Esophagus squamous epithelium (tissue), 5 donors: Measurements from ENCODE around the gene C11orf24. TPM values are rescaled to one million over a fixed set of nuclear protein-coding genes. Genes with fewer than 3 reads are reported as not detected.

Source experiments
- DNase-seq: peaks from one replicate; lab custom pipeline; 2025; lab: John Stamatoyannopoulos, UW
- H3K27ac ChIP-seq, 4 donors: fragments of 200-600 bp; sonication (generic); one replicate each; pipeline ENCODE4 v1.5.1; 2016 to 2019; ENCODE audit warnings: mild to moderate bottlenecking in 1 of 4
- H3K27me3 ChIP-seq, 4 donors: fragments of 200-600 bp; sonication (generic); 1 replicate in 3 of 4; 2 replicates in 1 of 4; pipeline versions ENCODE4 v1.5.1 to v1.6.0; 2017 to 2021; ENCODE audit warnings: antibody characterized with exemption in 1 of 4
- H3K36me3 ChIP-seq, 3 donors: fragments of 200-600 bp; sonication (generic); one replicate each; pipeline ENCODE4 v1.5.1; 2016 to 2019
- H3K4me1 ChIP-seq, 3 donors: fragments of 200-600 bp; sonication (generic); one replicate each; pipeline ENCODE4 v1.5.1; 2017 to 2019
- H3K4me3 ChIP-seq, 4 donors: fragments of 200-600 bp; sonication (generic); 1 replicate in 3 of 4; 2 replicates in 1 of 4; pipeline ENCODE4 v1.5.1; 2016 to 2019; ENCODE audit warnings: mild to moderate bottlenecking in 2 of 4, moderate library complexity in 1 of 4
- H3K9me3 ChIP-seq, 3 donors: fragments of 200-600 bp; sonication (generic); one replicate each; pipeline ENCODE4 v1.5.1; 2016 to 2019
- POLR2A ChIP-seq, 4 donors: fragments of 450-650 bp; IDR thresholded peaks; one replicate each; pipeline ENCODE4 v1.6.1; 2017; ENCODE audit warnings: antibody characterized with exemption in 4 of 4, mild to moderate bottlenecking in 4 of 4, moderate library complexity in 3 of 4
- WGBS, 2 donors: methylation state at CpG; one replicate each; pipeline ENCODE4 v1.1.5; 2018; 5-methylcytosine and 5-hydroxymethylcytosine counted together
- intact Hi-C: fragments of 100-400 bp; cut with DNase I; formaldehyde crosslinking; loops from one replicate; pipeline ENCODE4 v1.15.0; 2022
- total RNA-seq, 4 donors: library from RNA; depleted of rRNA; stranded (reverse); fragments of >200 nt; gene quantifications; one replicate each; pipeline ENCODE4 v1.1.0, GENCODE V29; 2016
- TF ChIP-seq, protein P1 (sequence below), 6 experiments: fragments of 450-650 bp in 4 of 6; fragments of 200-600 bp in 2 of 6; sonication (generic) in 2 of 6; IDR thresholded peaks; one replicate each; pipeline ENCODE4 v1.5.1; 2016 to 2019; ENCODE audit warnings: antibody characterized with exemption in 6 of 6, mild to moderate bottlenecking in 4 of 6, moderate library complexity in 4 of 6
- donor health status: DM: yes; HTN: yes; CAD: no.

The C11orf24 gene
- total RNA-seq, 4 donors from 2014 or later = 11.4 to 23.3 (median 12.6) TPM

GRCh38 chr11:68213135-68213515 is 58.6 kb downstream of the C11orf24 start, which contains the start of gene KMT5B:
TSS of gene KMT5B (minus strand) at chr11:68213296. CDS start at chr11:68190076, 23,220 bp downstream.
- TF ChIP-seq POLR2A (IDR thresholded peaks at IDR 0.05) = no peak
- TF ChIP-seq, protein P1, sequence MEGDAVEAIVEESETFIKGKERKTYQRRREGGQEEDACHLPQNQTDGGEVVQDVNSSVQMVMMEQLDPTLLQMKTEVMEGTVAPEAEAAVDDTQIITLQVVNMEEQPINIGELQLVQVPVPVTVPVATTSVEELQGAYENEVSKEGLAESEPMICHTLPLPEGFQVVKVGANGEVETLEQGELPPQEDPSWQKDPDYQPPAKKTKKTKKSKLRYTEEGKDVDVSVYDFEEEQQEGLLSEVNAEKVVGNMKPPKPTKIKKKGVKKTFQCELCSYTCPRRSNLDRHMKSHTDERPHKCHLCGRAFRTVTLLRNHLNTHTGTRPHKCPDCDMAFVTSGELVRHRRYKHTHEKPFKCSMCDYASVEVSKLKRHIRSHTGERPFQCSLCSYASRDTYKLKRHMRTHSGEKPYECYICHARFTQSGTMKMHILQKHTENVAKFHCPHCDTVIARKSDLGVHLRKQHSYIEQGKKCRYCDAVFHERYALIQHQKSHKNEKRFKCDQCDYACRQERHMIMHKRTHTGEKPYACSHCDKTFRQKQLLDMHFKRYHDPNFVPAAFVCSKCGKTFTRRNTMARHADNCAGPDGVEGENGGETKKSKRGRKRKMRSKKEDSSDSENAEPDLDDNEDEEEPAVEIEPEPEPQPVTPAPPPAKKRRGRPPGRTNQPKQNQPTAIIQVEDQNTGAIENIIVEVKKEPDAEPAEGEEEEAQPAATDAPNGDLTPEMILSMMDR (IDR thresholded peaks at IDR 0.05) = no peak
- intact Hi-C loops = loop anchor here (10.0 kb wide), 1 partner anchor 208 kb away; the partner anchor contains the start of gene UNC93B1
- Histone ChIP-seq H3K4me1 (peaks cover 43 to 74% (median 49%) of the 10 kb centered on the region in 3 donors), H3K9me3 (no peaks in the 10 kb centered on the region), H3K36me3 (no peaks in the 10 kb centered on the region), H3K4me3 (peak within 1 kb of the TSS; percentile 79 to 93 (median 92)), H3K27ac (peak within 1 kb of the TSS; percentile 97 to 100 (median 98)), H3K27me3 (no peaks in the 10 kb centered on the region)
- DNase-seq = no peak
- no CpG with 5 or more reads among the region's 60 CpGs for WGBS, 2 donors

DNA sequence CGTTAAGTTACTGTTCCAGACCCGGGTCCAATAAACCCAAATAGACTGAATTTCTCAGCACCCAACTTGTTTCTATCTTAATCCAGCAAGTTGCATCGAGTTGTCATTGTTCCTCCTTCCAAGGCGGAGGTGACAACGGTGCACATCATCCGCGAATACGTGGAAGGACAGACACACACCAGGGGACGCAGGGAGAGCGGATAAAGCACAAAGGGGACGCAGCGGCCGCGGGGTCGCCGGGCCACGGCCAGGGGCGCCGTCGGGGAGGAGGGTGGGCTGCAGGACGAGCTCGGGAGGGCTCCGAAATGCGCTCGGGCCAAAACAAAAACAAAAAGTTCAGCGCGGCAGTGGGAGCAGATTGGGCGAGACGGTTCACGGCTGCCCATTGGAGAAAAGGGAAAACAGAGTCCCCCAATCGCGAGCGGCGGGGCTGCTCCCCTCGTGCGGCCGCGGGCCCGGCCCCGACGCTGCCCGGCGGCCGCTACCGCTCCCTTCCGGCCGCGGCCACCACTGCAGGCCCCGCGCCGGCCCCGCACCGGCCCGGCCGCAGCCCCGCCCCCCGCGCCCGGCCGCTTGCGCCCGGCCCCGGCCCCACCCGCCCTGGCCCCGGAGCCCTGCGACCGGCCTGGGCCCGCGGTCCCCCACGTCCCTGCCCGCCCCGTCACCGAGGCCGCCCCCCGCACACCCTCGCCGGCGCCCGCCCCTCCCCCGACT is 59.2 kb downstream of the C11orf24 start:
- WGBS, 2 donors = 0% methylated on average over 3 to 22 of the region's 80 CpGs
- intact Hi-C loops = loop anchor here (10.0 kb wide), 1 partner anchor 208 kb away; the partner anchor contains the start of gene UNC93B1
- Histone ChIP-seq H3K36me3 (no peaks in the 10 kb centered on the region), H3K27ac (peak overlapping the region; percentile 97 to 100 (median 98)), H3K4me1 (peaks cover 43 to 77% (median 49%) of the 10 kb centered on the region in 3 donors), H3K4me3 (peak overlapping the region; percentile 79 to 93 (median 92)), H3K9me3 (no peaks in the 10 kb centered on the region), H3K27me3 (no peaks in the 10 kb centered on the region)
- TF ChIP-seq, protein P1 (IDR thresholded peaks at IDR 0.05) = peak in 4 of 6 experiments; percentile 25 to 49 (median 35)
- peak in 2 of 4 donors; percentile 17 to 35 for TF ChIP-seq POLR2A (IDR thresholded peaks at IDR 0.05)
- DNase-seq = no peak

- H3K27ac ChIP-seq = peak overlapping the region in 2 of 4 donors; percentile 92 to 97
These were observed 60.2 kb downstream of the C11orf24 start for GRCh38 chr11:68211546-68211945.

More at GRCh38 chr11:68211546-68211945, 60.2 kb downstream of the C11orf24 start:
- no peaks in the 10 kb centered on the region for H3K27me3 ChIP-seq
- H3K9me3 ChIP-seq = no peaks in the 10 kb centered on the region
- 14 to 35% methylated on average over 14 of the region's 14 CpGs for WGBS, 2 donors
- H3K4me1 ChIP-seq = peaks cover 43 to 84% (median 49%) of the 10 kb centered on the region in 3 donors
- H3K4me3 ChIP-seq = peak overlapping the region; percentile 79 to 93 (median 92)
- no peak for TF ChIP-seq POLR2A (IDR thresholded peaks at IDR 0.05)
- TF ChIP-seq, protein P1 (IDR thresholded peaks at IDR 0.05) = no peak
- intact Hi-C loops = loop anchor here (10.0 kb wide), 1 partner anchor 207 kb away; the partner anchor contains the start of gene UNC93B1
- H3K36me3 ChIP-seq = no peaks in the 10 kb centered on the region
- no peak for DNase-seq

Other genes with a start within 250 kb of the C11orf24 start
- gene NDUFS8, start 241.3 kb downstream of the C11orf24 start, total RNA-seq = 100 to 1,000 TPM; 112 to 192 (median 135) TPM
- gene TCIRG1, start 232.9 kb downstream of the C11orf24 start, total RNA-seq = 10 to 100 TPM; 46.6 to 70.5 (median 63.5) TPM
- gene CHKA, start 150.6 kb downstream of the C11orf24 start, total RNA-seq = 10 to 100 TPM in 1 of 4 donors, 1 to 10 TPM in 3; 1.1 to 13.0 (median 4.2) TPM
- gene KMT5B, start 58.7 kb downstream of the C11orf24 start, total RNA-seq = 10 to 100 TPM; 18.4 to 37.6 (median 21.9) TPM
- 10 to 100 TPM; 13.7 to 24.0 (median 20.9) TPM for gene LRP5, start 40.6 kb upstream of the C11orf24 start, total RNA-seq
- 100 to 1,000 TPM in 2 of 4 donors, 10 to 100 TPM in 2; 76.6 to 130 (median 94.0) TPM for gene PPP6R3, start 188.8 kb upstream of the C11orf24 start, total RNA-seq